Measurements from ENCODE around the gene ANO1. TPM values are rescaled to one million over a fixed set of nuclear protein-coding genes. Genes with fewer than 3 reads are reported as not detected.

Gene ANO1
- total RNA-seq, 1 donor from 2014 or later: 3.8 TPM

DNA sequence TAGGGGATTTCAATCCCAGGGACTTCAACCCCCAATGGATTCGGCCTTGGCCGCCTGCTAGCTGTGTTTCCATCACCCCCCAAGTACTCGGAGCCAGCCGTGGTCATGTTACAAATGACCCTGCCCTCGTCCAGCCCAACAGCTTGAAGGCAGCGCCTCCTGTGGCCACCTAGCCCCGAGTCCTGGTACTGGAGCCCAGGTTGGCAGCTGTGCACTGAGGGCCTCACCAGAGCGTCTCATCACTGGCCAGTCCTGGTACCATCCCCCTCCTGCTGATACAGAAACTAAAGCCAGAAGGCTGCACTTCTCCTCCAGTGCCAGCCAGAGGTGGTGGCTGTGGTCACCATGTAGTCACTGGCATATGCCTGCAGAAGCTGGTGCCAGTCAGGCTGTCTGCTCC lies 80.1 kb downstream of the ANO1 start:
- Mint-ChIP-seq H3K4me1 (ENCODE audit: unreplicated experiment) (no peaks in the 10 kb centered on the region), H3K27ac (ENCODE audit: unreplicated experiment) (no peak overlapping the region), H3K36me3 (ENCODE audit: low read depth, unreplicated experiment) (no peaks in the 10 kb centered on the region), H3K27me3 (ENCODE audit: unreplicated experiment) (peaks cover 4% of the 10 kb centered on the region), H3K9me3 (ENCODE audit: unreplicated experiment) (no peaks in the 10 kb centered on the region), H3K4me3 (ENCODE audit: unreplicated experiment) (no peak overlapping the region)
- peak; percentile 59 for DNase-seq (ENCODE audit: low spot score)
- TF ChIP-seq, protein P1, sequence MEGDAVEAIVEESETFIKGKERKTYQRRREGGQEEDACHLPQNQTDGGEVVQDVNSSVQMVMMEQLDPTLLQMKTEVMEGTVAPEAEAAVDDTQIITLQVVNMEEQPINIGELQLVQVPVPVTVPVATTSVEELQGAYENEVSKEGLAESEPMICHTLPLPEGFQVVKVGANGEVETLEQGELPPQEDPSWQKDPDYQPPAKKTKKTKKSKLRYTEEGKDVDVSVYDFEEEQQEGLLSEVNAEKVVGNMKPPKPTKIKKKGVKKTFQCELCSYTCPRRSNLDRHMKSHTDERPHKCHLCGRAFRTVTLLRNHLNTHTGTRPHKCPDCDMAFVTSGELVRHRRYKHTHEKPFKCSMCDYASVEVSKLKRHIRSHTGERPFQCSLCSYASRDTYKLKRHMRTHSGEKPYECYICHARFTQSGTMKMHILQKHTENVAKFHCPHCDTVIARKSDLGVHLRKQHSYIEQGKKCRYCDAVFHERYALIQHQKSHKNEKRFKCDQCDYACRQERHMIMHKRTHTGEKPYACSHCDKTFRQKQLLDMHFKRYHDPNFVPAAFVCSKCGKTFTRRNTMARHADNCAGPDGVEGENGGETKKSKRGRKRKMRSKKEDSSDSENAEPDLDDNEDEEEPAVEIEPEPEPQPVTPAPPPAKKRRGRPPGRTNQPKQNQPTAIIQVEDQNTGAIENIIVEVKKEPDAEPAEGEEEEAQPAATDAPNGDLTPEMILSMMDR (IDR thresholded peaks at IDR 0.05; ENCODE audit: unreplicated experiment): peak; percentile 30

DNA sequence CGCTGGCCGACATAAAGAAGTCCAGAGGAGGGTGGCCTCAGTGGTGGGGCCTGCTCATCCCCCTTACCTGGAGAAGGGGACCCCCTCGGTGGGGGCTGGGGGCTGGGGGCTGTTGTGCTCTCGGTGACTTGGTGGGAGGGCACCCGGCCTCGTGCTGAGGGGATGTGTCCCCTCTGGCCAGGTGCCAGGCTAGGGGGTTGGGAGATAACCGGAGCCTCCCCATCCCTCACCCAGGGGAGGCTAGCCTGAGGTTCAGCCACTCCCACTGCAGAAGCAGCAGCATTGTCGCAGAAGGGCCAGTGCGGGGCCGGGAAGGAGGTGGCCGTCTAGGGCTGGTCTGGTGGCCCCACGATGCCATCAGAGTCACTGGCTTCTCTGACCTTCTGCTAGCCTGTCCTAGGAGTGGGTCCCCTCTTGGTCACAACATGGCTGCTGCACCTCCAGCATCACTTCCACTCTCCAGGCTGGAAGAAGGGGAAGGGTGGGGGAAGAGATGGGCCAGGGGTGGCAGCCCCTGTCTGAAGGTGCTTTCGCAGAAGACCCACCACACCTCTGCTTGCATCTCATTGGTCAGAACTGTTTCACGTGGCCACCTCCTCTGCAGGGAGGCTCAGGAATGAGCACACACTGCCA lies 80.8 kb downstream of the ANO1 start:
- H3K4me3 Mint-ChIP-seq (ENCODE audit: unreplicated experiment): no peak overlapping the region
- no peaks in the 10 kb centered on the region for H3K4me1 Mint-ChIP-seq (ENCODE audit: unreplicated experiment)
- TF ChIP-seq, protein P1 (IDR thresholded peaks at IDR 0.05; ENCODE audit: unreplicated experiment): no peak
- no peaks in the 10 kb centered on the region for H3K9me3 Mint-ChIP-seq (ENCODE audit: unreplicated experiment)
- H3K27me3 Mint-ChIP-seq (ENCODE audit: unreplicated experiment): peaks cover 4% of the 10 kb centered on the region
- H3K27ac Mint-ChIP-seq (ENCODE audit: unreplicated experiment): no peak overlapping the region
- no peaks in the 10 kb centered on the region for H3K36me3 Mint-ChIP-seq (ENCODE audit: low read depth, unreplicated experiment)
- DNase-seq (ENCODE audit: low spot score): no peak

DNA sequence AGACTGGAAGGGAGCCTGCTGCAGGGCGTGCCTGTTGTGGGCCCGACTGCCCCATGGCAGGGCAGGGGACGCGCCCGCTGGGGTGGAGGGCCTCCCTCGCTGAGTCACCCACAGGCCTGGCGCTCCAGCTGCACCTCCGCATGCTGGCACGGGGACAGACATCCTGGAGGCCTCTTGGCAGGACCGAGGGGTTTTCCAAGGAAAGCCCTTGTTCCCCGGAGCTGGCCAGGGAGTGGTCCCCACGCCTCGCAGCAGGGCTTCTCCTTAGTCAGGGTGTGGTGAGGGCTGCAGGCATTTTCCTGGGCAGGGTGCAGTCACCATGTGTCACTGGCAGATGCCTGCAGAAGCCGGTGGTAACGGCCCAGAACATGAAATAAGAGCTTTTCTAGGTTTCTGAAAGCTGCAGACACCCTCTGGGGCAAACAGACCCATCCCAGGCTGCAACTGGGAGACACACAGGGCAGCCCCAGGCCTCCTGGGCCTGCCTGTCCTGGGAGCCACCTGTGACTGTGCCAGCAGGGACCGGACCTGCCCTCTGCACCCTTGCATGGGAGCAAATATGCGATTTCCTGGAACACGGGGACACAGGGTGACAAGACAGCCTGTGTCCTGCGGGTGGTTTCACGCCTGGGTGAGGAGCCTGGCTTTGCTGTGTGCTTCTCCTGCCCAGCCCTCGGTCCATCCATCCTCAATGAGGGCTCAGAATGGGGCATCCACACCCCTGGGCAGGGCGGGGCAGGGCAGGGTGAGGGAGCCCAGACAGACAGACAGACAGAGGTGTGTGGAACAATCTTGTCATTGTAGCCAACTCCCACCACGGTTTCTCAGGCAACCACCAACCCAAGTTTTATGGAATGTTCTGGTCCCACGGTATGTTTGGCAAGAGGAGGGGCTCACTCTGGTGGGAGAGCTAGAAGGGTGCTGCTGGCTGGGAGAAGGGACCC lies 81.8 kb downstream of the ANO1 start:
- Mint-ChIP-seq H3K36me3 (ENCODE audit: low read depth, unreplicated experiment) (no peaks in the 10 kb centered on the region), H3K4me3 (ENCODE audit: unreplicated experiment) (no peak overlapping the region), H3K9me3 (ENCODE audit: unreplicated experiment) (no peaks in the 10 kb centered on the region), H3K4me1 (ENCODE audit: unreplicated experiment) (no peaks in the 10 kb centered on the region), H3K27ac (ENCODE audit: unreplicated experiment) (no peak overlapping the region), H3K27me3 (ENCODE audit: unreplicated experiment) (peaks cover 4% of the 10 kb centered on the region)
- TF ChIP-seq, protein P1 (IDR thresholded peaks at IDR 0.05; ENCODE audit: unreplicated experiment): no peak
- DNase-seq (ENCODE audit: low spot score): no peak

DNA sequence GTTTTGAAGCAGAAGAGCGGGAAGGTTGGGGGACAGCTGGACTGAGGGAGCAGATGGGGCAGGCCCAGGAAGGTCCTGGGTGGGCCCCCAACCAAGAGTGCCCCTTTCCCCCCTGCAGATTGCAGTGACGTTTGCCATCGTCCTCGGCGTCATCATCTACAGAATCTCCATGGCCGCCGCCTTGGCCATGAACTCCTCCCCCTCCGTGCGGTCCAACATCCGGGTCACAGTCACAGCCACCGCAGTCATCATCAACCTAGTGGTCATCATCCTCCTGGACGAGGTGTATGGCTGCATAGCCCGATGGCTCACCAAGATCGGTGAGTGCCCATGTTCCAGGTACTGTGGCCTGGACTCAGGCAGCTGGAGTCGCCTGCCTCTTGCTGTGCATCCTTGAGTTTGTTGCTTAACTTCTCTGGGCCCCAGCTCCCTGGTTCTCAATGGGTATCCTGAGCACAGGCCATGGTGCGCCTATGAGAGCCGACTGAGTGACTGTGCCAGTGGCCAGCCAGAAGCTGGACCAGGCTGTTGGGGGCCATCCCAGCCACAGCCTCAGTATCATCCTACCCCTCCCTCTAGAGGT lies 83.0 kb downstream of the ANO1 start:
- no peak for DNase-seq (ENCODE audit: low spot score)
- Mint-ChIP-seq H3K27ac (ENCODE audit: unreplicated experiment) (no peak overlapping the region), H3K4me1 (ENCODE audit: unreplicated experiment) (no peaks in the 10 kb centered on the region), H3K36me3 (ENCODE audit: low read depth, unreplicated experiment) (no peaks in the 10 kb centered on the region), H3K9me3 (ENCODE audit: unreplicated experiment) (no peaks in the 10 kb centered on the region), H3K4me3 (ENCODE audit: unreplicated experiment) (no peak overlapping the region), H3K27me3 (ENCODE audit: unreplicated experiment) (peaks cover 4% of the 10 kb centered on the region)
- TF ChIP-seq, protein P1 (IDR thresholded peaks at IDR 0.05; ENCODE audit: unreplicated experiment): no peak

Measured in endothelial cell (in vitro differentiated cells).